Activated CD4-positive, alpha-beta T cell treated with anti-CD3 and anti-CD28 coated beads, Interleukin-2, amount 10 ng/mL, durations not matched to agents 7 days and 5 days (primary cell): Measurements from ENCODE around the gene CDH4. TPM values are rescaled to one million over a fixed set of nuclear protein-coding genes. Genes with fewer than 3 reads are reported as not detected.

Source experiments
- CTCF ChIA-PET: fragments of 350-600 bp; sonication (Branson Sonifier 250); formaldehyde crosslinking; loops from one replicate; lab custom pipeline; 2021; ENCODE audit warnings: antibody characterized with exemption; lab: Charles Lee
- POLR2A ChIA-PET: fragments of 350-600 bp; sonication (Branson Sonifier 250); formaldehyde crosslinking; loops from one replicate; lab custom pipeline; 2021; ENCODE audit warnings: antibody characterized with exemption; lab: Charles Lee
- DNase-seq: peaks from one replicate; pipeline ENCODE4 v3.0.0-alpha.2; 2020
- H3K27ac Mint-ChIP-seq: one replicate; pipeline ENCODE4 v1.8.0; 2021; ENCODE audit warnings: mild to moderate bottlenecking, moderate library complexity, mixed read lengths
- H3K27me3 Mint-ChIP-seq: one replicate; pipeline ENCODE4 v1.8.0; 2021; ENCODE audit warnings: mixed read lengths
- H3K36me3 Mint-ChIP-seq: one replicate; pipeline ENCODE4 v1.8.0; 2021; ENCODE audit warnings: low read depth, mixed read lengths
- H3K4me1 Mint-ChIP-seq: one replicate; pipeline ENCODE4 v1.8.0; 2021; ENCODE audit warnings: mixed read lengths
- H3K4me3 Mint-ChIP-seq: one replicate; pipeline ENCODE4 v1.8.0; 2021; ENCODE audit warnings: mild to moderate bottlenecking, moderate library complexity, mixed read lengths
- H3K9me3 Mint-ChIP-seq: one replicate; pipeline ENCODE4 v1.8.0; 2021; ENCODE audit warnings: mixed read lengths
- total RNA-seq, 2 experiments: library from RNA; stranded (reverse); gene quantifications; one replicate each; pipeline ENCODE4 v1.2.3, GENCODE V29; 2021

CDH4 gene
- total RNA-seq, 2 experiments from 2014 or later: not detected

GRCh38 chr20:61652146-61652545 is 400.1 kb downstream of the CDH4 start:
- Mint-ChIP-seq H3K27ac (no peak overlapping the region), H3K27me3 (no peaks in the 10 kb centered on the region), H3K36me3 (no peaks in the 10 kb centered on the region), H3K4me1 (no peaks in the 10 kb centered on the region), H3K4me3 (no peak overlapping the region), H3K9me3 (peaks cover 3% of the 10 kb centered on the region)
- CTCF ChIA-PET: no interaction called here
- POLR2A ChIA-PET: no interaction called here
- DNase-seq: no peak

GRCh38 chr20:61654726-61655125 is 402.7 kb downstream of the CDH4 start:
- Mint-ChIP-seq H3K36me3 (no peaks in the 10 kb centered on the region), H3K27me3 (no peaks in the 10 kb centered on the region), H3K4me1 (no peaks in the 10 kb centered on the region), H3K9me3 (peaks cover 3% of the 10 kb centered on the region), H3K27ac (no peak overlapping the region), H3K4me3 (no peak overlapping the region)
- no peak for DNase-seq
- CTCF ChIA-PET: no interaction called here
- POLR2A ChIA-PET: no interaction called here

GRCh38 chr20:61655591-61655990 is 403.5 kb downstream of the CDH4 start:
- Mint-ChIP-seq H3K36me3 (no peaks in the 10 kb centered on the region), H3K4me3 (no peak overlapping the region), H3K27me3 (no peaks in the 10 kb centered on the region), H3K27ac (no peak overlapping the region), H3K9me3 (peaks cover 3% of the 10 kb centered on the region), H3K4me1 (no peaks in the 10 kb centered on the region)
- POLR2A ChIA-PET: no interaction called here
- no peak for DNase-seq
- CTCF ChIA-PET: no interaction called here

- CTCF ChIA-PET: no interaction called here
- POLR2A ChIA-PET: no interaction called here
- no peak for DNase-seq
- no peaks in the 10 kb centered on the region for H3K27me3 Mint-ChIP-seq
- no peak overlapping the region for H3K4me3 Mint-ChIP-seq
- no peak overlapping the region for H3K27ac Mint-ChIP-seq
- H3K36me3 Mint-ChIP-seq: no peaks in the 10 kb centered on the region
- no peaks in the 10 kb centered on the region for H3K4me1 Mint-ChIP-seq
- H3K9me3 Mint-ChIP-seq: peaks cover 3% of the 10 kb centered on the region
Measured at GRCh38 chr20:61656198-61656597, 404.1 kb downstream of the CDH4 start.

- DNase-seq: no peak
- ChIA-PET POLR2A (no interaction called here), CTCF (interaction anchor here (0.5 kb wide), 1 partner anchor 493 kb away, joined by 4 read pairs; no protein-coding TSS in a partner anchor)
- no peaks in the 10 kb centered on the region for H3K27me3 Mint-ChIP-seq
- H3K9me3 Mint-ChIP-seq: no peaks in the 10 kb centered on the region
- H3K4me1 Mint-ChIP-seq: no peaks in the 10 kb centered on the region
- H3K4me3 Mint-ChIP-seq: no peak overlapping the region
- no peak overlapping the region for H3K27ac Mint-ChIP-seq
- H3K36me3 Mint-ChIP-seq: no peaks in the 10 kb centered on the region
Measured at GRCh38 chr20:61657721-61658377, 405.8 kb downstream of the CDH4 start.

- DNase-seq: no peak
- H3K4me1 Mint-ChIP-seq: no peaks in the 10 kb centered on the region
- H3K27me3 Mint-ChIP-seq: no peaks in the 10 kb centered on the region
- H3K4me3 Mint-ChIP-seq: no peak overlapping the region
- H3K27ac Mint-ChIP-seq: no peak overlapping the region
- H3K9me3 Mint-ChIP-seq: no peaks in the 10 kb centered on the region
- no peaks in the 10 kb centered on the region for H3K36me3 Mint-ChIP-seq
- POLR2A ChIA-PET: no interaction called here
- CTCF ChIA-PET: no interaction called here
Measured at GRCh38 chr20:61658563-61658962, 406.5 kb downstream of the CDH4 start.

GRCh38 chr20:61659246-61659993 is 407.4 kb downstream of the CDH4 start:
- no peaks in the 10 kb centered on the region for H3K9me3 Mint-ChIP-seq
- H3K27me3 Mint-ChIP-seq: no peaks in the 10 kb centered on the region
- no peak overlapping the region for H3K27ac Mint-ChIP-seq
- no peaks in the 10 kb centered on the region for H3K36me3 Mint-ChIP-seq
- ChIA-PET POLR2A (no interaction called here), CTCF (no interaction called here)
- no peak overlapping the region for H3K4me3 Mint-ChIP-seq
- no peak for DNase-seq
- no peaks in the 10 kb centered on the region for H3K4me1 Mint-ChIP-seq

GRCh38 chr20:61659994-61660346 is 407.9 kb downstream of the CDH4 start:
- DNase-seq: no peak
- Mint-ChIP-seq H3K36me3 (no peaks in the 10 kb centered on the region), H3K4me3 (no peak overlapping the region), H3K4me1 (no peaks in the 10 kb centered on the region), H3K9me3 (no peaks in the 10 kb centered on the region), H3K27ac (no peak overlapping the region), H3K27me3 (no peaks in the 10 kb centered on the region)
- CTCF ChIA-PET: no interaction called here
- POLR2A ChIA-PET: no interaction called here

GRCh38 chr20:61660559-61660958 is 408.5 kb downstream of the CDH4 start:
- ChIA-PET POLR2A (no interaction called here), CTCF (interaction anchor here (0.6 kb wide), 1 partner anchor 25 kb away, joined by 3 read pairs; no protein-coding TSS in a partner anchor)
- DNase-seq: no peak
- Mint-ChIP-seq H3K4me1 (no peaks in the 10 kb centered on the region), H3K9me3 (no peaks in the 10 kb centered on the region), H3K4me3 (no peak overlapping the region), H3K27me3 (no peaks in the 10 kb centered on the region), H3K27ac (no peak overlapping the region), H3K36me3 (no peaks in the 10 kb centered on the region)

GRCh38 chr20:61661025-61661424 is 409.0 kb downstream of the CDH4 start:
- H3K9me3 Mint-ChIP-seq: no peaks in the 10 kb centered on the region
- no peak overlapping the region for H3K27ac Mint-ChIP-seq
- CTCF ChIA-PET: interaction anchor here (0.6 kb wide), 1 partner anchor 26 kb away, joined by 3 read pairs; no protein-coding TSS in a partner anchor
- no peak overlapping the region for H3K4me3 Mint-ChIP-seq
- H3K4me1 Mint-ChIP-seq: no peaks in the 10 kb centered on the region
- DNase-seq: no peak
- POLR2A ChIA-PET: no interaction called here
- no peaks in the 10 kb centered on the region for H3K36me3 Mint-ChIP-seq
- no peaks in the 10 kb centered on the region for H3K27me3 Mint-ChIP-seq

GRCh38 chr20:61661583-61661982 is 409.5 kb downstream of the CDH4 start:
- Mint-ChIP-seq H3K9me3 (no peaks in the 10 kb centered on the region), H3K4me1 (no peaks in the 10 kb centered on the region), H3K4me3 (no peak overlapping the region), H3K27me3 (no peaks in the 10 kb centered on the region), H3K27ac (no peak overlapping the region), H3K36me3 (no peaks in the 10 kb centered on the region)
- POLR2A ChIA-PET: no interaction called here
- no peak for DNase-seq
- CTCF ChIA-PET: no interaction called here

- no peak for DNase-seq
- Mint-ChIP-seq H3K27ac (no peak overlapping the region), H3K27me3 (no peaks in the 10 kb centered on the region), H3K36me3 (no peaks in the 10 kb centered on the region), H3K9me3 (no peaks in the 10 kb centered on the region), H3K4me3 (no peak overlapping the region), H3K4me1 (no peaks in the 10 kb centered on the region)
- ChIA-PET CTCF (no interaction called here), POLR2A (no interaction called here)
Measured at GRCh38 chr20:61662226-61662967, 410.3 kb downstream of the CDH4 start.

- H3K27ac Mint-ChIP-seq: no peak overlapping the region
- H3K4me3 Mint-ChIP-seq: no peak overlapping the region
- H3K4me1 Mint-ChIP-seq: no peaks in the 10 kb centered on the region
- H3K36me3 Mint-ChIP-seq: no peaks in the 10 kb centered on the region
- H3K9me3 Mint-ChIP-seq: no peaks in the 10 kb centered on the region
- POLR2A ChIA-PET: no interaction called here
- CTCF ChIA-PET: no interaction called here
- DNase-seq: no peak
- H3K27me3 Mint-ChIP-seq: no peaks in the 10 kb centered on the region
Measured at GRCh38 chr20:61662968-61663331, 410.9 kb downstream of the CDH4 start.
